ENCODE measurements around the gene CHST13. TPM values are rescaled to one million over a fixed set of nuclear protein-coding genes. Genes with fewer than 3 reads are reported as not detected.
"Not testable (repeated sequence)": the region's sequence is repeated elsewhere in the genome, so short reads cannot be mapped to it uniquely, and the experiment has no call there.

The CHST13 gene
- total RNA-seq, 1 donor from 2014 or later: not detected

DNA sequence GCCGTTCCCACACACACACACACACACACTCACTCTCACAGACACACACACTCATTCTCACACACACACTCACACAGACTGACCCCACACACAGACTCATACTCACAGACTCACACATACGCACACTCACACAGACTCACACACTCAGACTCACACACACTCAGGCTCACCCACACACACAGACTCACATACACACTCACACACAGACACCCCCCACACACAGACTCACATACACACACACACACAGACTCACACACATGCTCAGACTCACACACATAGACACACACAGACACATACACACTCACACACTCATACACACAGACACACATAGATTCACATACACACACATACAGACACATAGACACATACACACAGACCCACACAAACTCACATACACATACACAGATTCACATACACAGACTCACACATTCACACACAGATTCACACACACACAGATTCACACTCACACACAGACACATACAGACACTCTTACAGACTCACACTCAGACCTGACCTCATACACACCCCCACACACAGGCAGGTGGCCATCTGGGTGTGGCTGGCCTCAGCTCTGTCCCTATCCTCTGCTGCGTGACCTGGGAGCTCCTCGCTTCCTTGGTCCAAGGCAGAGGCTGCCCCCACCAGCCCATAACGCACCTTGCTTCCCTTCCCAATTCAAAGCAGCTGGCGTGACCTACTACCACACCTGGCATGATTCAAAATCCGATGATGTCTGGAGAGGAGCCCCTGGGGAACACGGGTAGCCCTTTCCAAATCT is 32.9 kb downstream of the CHST13 start:
- no peak for DNase-seq

DNA sequence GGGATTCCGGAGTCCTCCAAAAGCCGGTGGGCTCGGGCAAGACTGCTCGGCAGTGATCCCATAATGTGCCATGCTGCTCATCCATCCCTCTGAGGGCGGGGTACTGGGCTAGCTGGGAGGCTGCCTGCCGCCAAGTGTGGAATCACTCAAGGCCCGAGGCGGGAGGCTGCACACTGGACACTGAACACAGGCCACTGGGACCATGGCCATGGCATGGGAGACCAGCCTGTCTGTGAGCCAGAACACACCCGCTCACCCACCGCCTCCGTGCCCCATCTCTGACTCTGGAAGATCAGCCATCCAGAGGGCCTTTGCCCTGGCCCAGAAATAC is 33.4 kb downstream of the CHST13 start:
- DNase-seq: no peak

DNA sequence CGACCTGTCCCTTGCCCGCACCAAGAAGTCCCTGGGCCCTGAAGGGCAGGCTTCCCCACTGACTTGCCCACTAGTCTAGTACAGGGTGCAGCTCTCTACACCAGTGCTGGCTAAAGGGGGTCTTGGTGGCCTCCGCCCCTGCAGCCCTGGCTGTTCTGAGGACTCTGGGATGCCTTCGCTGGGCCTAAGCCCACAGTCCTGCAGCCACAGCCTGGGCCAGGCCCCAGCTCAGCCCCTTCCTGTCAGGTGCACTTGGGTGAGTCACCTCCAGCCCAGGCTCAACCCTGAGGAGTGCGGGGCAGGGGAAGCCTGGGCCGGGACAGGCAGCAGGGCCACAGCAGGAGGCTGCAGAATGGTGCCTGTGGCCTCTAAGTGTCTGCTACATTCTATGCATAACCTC is 33.8 kb downstream of the CHST13 start:
- no peak for DNase-seq

DNA sequence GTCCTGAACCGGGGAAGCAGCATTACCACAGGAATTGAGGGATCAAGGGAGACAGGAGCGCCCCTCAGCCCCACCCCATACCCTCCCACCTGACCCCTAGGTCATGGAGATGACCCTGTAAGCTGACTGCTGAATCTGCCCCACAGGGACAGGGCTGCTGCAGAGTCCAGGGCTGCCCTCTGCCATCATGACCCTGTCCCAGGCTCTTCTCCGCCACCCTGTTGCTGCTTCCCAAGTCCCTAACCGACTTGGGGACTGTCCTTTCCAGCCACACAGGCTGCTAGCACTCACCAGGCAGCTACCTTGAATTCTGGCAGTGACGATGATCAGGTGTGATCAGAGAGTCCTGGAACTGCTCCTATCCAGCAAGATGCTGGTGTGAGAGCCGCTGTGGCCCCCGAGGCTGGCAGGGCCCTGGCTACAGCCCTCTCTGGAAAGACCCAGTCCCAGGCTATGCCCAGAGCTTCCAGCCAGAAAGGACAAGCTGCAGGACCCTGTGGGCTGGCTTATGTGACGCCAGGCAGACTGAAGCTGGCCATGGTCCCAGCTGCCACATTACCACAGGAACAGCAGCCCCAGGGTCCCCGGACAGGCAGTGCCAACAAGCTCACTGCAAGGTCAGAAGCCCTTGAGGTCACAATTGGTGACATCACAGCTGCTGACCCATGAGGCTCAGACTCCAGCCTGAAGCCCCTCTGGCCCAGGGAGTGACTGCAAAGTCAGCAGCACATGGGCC is 34.5 kb downstream of the CHST13 start, which contains the start of gene C3orf22:
TSS of gene C3orf22 (minus strand) at position 597 of the 736 bp plus-strand sequence. CDS start 5,542 bp downstream, outside the sequence.
- DNase-seq: no peak

DNA sequence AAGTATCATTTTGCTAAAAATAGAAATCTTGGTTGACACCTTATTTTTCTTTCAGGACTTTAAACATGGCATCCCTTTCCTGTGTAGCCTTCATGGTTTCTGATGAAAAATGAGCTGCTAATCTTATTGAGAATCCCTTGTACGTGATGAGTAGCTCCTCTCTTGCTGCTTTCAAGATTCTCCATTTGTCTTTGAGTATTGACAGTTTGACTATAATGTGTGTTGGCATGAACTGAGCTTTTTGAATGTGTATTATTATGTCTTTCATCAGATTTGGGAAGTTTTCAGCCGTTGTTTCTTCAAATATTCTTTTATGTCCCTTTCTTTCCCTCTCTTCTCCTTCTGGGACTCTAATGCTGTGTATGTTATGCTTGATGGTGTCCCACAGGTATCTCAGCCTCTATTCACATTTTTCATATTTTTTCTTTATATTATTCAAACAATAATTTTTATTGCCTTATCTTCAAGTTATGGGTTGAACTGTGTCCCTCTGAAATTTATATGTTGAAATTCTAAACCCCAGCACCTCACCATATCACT is 38.9 kb downstream of the CHST13 start:
- DNase-seq: no peak

DNA sequence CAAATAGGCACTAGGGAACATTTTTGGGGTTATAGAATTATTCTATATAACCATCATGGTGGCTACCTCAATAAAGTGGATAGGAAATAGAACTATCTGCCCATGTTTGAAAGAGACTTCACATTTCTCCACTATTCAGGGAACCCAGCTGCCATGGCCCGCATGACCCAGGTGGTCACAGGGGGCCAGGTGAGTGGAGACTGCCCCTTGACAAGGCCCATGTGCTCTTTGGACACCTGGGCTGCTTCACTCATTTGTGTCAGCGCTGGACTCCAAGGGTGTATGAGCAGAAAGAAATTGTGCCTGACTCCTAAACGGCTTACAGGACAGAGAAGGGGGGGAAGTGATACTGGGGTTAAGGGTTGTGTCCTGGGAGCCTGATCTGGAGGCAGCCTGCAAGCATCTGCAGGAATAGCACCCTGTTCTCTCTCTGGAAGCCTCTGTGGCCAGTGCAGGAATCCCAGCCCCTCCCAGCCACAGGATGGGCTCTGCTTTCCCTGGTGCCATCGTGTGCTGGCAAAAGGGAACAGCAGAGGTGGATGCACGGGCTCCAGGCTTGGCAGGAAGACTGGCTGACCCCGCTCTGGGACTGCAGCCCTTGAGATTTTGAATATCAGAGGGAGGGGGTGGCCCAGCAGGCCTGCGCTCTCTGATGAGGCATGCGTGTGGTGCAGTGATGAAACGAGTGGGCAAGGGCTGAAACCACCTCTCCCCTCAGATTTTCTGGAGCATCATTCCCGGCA is 43.9 kb downstream of the CHST13 start:
- DNase-seq: no peak

DNA sequence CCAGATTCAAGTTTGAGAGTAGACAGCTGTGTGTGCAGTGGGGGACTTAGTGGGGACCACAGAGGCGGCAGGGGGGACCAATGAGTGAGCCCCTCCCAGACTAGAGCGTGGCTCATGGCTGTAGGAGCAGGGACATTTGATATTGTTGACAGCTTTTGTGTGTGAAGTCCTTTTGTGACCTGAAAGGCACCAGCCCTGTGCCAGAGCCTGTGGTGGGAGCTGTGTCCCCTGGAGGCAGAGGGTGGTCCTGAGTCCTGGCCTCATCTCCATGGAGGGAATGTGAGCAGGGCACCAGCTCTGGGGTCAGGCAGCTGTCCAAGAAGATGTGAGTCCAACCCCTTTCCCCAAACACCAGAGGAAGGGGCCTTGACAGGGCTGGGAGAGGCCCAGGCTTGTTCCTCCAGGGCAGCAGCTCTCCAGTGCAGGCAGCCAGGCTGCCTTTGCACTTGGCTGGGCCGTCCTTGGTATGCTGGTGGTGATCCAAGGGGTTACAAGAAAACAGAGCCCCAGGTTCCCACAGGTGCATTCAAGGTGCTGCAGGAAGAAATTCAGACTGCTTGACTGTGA is 44.9 kb downstream of the CHST13 start:
- no peak for DNase-seq

DNA sequence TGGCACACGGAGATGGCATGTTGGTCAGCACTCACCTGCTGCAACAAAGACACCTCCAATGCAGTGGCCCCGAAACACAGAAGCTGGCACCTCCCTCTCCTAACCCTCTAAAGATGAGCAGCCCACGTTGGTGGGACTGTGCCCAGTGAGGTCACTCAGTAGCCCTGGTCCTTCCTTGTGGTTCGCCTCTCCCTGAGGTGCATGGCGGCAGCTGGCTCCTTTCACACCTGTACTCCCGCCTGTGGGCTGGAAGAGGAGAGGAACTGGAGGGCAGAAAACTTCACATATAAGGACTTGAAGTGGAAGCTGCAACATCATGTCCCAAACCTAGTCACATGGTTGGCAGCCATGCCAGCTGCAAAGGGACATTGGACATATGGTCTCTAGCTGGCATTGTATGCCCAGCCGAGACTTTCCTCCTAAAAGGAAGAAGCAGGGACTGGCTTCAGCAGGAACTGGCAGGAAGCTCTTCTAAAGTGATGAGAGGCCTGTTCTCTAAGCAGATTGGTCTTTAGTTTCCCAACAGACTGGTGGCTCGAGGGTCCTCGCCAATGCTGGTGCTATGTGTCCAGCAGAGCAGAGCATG is 45.5 kb downstream of the CHST13 start:
- DNase-seq: no peak

DNA sequence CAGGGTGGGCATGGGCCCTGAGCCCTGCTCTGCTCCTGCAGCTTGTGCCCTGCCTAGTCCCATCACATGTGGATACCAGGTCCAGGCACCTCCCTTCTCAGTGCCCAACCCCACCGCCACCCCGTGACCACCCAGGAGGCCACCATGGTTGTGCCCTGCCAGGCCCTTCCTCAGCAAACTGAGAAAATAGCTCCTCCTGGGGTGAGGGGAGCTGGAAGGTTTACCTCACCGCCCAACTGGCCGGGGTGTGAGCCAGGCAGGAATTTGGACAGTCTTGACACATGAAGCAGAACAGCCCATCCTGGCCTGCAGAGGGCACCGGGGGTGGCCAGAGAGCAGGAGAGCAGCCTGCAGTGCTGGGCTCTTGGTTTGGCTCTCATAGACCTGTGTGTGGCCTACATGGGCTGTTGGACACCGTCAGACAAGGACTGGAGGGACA is 46.2 kb downstream of the CHST13 start:
- DNase-seq: no peak

DNA sequence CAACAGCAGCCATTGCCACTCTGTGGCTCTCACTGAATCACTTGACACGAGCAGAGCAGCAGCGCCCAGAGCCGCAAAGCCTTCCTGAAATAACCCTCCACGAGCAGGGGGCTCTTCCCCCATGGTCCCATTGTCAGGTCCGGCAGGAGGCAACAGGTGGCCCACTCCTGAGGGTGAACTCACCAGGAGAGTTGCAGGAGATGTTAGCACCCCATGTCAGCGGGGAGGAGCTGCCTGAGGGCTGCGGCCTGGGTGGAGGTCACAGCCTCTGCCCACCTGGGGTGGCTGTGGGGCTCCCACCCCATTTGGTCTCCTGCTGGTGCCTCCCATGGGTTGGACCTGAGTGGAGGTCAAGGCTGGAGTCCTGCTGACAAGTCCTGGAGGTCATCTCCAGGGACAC is 47.1 kb downstream of the CHST13 start:
- no peak for DNase-seq

DNA sequence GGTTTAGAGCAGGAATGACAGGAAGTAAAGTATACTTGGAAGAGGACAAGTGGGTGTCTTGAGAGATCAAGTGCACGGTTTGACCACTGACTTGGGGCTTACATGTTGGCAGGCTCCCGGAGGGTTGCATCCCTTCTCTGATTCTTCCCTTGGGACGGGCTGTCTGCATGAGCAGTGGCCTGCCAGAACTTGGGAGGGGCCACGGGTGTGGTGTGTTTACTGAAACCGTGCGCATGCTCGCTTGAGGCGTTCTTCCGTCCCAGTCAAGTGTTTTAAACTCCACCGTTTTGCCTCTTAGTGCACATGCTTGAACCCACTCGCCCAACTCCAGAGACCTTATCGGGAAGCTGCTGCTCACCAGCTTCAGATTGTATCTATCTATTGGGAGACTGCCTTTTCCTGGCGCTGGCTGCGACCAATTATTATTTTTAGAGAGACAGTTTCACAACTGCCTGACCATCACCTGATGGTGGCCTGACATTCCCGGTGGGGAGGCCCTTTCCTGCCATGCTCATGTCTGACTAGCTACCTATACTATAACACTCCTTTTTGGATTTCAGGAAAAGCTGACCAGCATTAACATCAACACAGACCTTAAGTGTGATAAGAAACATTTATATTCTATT is 49.6 kb downstream of the CHST13 start:
- no peak for DNase-seq

DNA sequence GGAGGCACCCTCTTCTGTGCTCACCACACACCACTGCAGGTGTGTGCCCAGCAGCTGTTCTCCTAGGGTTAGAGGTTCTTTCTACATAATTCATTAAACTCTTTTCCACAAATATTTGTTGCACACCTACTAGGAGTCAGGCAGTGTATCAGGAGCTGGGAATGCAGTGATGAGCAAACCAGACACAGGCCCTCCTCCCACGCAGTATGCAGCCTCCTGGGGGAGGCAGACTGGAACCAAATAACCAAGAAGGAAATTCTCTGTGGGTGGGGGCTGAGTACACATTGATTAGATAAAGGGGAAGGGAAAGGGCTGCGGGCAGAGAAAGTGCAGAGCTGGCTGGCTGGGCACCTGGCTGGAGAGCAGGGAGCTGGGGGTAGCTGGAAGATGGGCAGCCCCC is 53.3 kb downstream of the CHST13 start:
- DNase-seq: no peak

DNA sequence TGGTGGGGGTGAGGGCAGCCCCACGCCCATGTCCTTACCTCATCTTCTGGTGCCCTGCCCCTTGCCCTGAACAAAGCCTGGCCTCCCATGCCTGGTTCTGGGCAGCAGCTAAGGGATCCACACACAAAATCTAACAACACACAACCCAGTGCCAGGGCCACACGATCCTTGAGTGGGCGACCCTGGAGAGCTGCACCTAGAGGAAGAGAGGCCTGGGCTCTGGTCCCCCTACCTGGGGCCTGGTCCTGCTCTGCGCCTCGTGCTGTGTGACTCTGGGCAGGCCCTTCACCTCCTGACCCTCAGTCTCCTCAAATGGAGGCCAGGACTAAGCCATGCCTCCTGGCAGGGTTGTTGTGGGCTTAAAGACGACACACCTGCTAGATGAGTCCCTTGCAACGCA is 54.7 kb downstream of the CHST13 start:
- DNase-seq: no peak

DNA sequence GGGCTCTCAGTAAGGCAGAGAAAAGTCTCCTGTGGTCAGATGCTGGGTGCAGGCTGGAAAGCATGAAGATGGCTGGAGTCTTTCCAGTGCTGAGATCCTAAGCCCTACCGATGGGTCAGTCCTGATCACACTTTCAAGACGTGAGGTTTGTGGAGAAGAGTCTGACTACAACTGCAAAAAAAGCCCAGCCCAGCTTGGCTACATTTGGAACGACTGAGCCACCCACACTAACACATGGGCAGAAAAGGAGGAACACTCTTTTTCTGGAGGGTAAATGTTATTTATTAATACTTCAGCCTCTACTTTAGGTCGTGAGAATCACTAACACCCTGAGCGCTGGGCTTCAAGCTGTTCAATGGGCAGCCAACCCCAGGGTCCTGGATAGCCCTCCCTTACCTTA is 56.8 kb downstream of the CHST13 start:
- no peak for DNase-seq

DNA sequence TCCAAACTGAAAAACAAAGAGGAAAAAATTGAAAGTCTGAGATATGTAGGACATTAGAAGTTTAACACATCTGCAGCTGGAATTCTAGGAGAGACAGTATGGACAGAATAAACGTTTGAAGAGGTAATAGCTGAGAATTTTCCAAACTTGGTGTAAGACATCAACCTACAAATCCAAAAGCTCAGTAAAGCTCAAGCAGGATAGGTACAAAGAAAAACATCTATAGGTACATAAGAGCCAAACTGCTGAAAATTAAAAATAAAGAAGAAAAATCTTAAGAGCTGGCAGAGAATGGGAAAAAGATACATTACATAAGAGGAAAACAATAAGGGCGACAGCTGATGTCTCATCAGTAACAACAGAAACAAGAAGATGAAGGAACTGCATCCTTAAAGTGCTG is 57.6 kb downstream of the CHST13 start:
- DNase-seq: no peak

DNA sequence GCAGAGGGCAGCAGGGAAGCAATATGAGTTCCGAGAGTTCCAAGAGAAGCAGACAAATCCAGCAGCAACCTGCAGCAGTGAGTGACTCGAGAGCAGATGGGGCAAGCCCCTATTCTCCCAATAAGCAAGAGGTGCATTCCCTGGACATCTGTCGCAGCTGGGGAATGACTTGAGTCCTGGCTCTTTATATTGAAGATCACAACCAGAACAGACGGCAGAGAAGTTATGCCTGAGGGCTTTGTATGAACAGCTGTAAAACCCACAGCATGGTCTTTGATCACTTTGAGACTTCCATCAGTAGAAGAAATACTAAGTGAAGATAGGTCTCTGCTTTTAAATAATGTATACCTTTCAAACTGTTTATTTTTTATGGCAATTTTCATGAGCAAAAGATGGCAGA is 58.4 kb downstream of the CHST13 start:
- no peak for DNase-seq

DNA sequence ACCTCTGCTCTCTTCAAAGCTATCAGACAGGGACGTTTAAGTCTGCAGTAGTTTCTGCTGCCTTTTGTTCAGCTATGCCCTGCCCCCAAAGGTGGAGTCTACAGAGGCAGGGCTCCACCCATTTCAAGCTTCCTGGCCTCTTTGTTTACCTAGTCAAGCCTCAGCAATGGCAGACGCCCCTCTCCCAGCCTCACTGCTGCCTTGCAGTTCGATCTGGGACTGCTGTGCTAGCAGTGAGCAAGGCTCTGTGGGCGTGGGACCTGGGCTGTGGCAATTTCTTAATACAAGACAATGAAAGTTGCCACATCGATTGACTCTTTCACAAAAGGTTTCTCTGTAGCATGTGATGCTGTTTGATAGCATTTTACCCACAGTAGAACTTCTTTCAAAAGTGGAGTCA is 67.6 kb downstream of the CHST13 start:
- DNase-seq: not testable (repeated sequence)

All from occipital lobe (tissue), 2 donors.